Activated naive CD8-positive, alpha-beta T cell (primary cell): ENCODE data around the gene FDX1.

ENCODE experiments used
- H3K27ac Mint-ChIP-seq: one replicate; pipeline ENCODE4 v1.8.0; 2021; ENCODE audit warnings: mixed read lengths
- H3K27me3 Mint-ChIP-seq: one replicate; pipeline ENCODE4 v1.8.0; 2021; ENCODE audit warnings: mixed read lengths
- H3K36me3 Mint-ChIP-seq: one replicate; pipeline ENCODE4 v1.8.0; 2021; ENCODE audit warnings: mixed read lengths
- H3K4me1 Mint-ChIP-seq: one replicate; pipeline ENCODE4 v1.8.0; 2021; ENCODE audit warnings: low read depth, mixed read lengths
- H3K4me3 Mint-ChIP-seq: one replicate; pipeline ENCODE4 v1.8.0; 2021; ENCODE audit warnings: mild to moderate bottlenecking, mixed read lengths
- H3K9me3 Mint-ChIP-seq: one replicate; pipeline ENCODE4 v1.8.0; 2021; ENCODE audit warnings: low read depth, mixed read lengths

The FDX1 gene

DNA sequence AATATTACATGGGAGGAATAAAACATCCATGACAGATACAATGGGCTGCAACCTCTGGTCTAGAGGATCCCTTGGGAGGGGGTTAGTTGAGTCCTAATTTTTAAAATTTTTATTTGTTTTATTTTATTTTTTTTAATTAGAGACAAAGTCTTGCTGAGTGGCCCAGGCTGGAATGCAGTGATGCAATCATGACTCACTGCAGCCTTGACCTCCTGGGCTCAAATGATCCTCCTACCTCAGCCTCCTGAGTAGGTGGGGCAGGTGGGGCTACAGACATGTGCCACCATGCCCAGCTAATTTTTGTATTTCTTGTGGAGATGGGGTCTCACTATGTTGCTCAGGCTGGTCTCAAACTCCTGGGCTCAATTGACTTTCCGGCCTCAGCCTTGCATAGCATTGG, 43.1 kb downstream of the FDX1 start:
- Mint-ChIP-seq H3K9me3 (no peaks in the 10 kb centered on the region), H3K4me3 (no peak overlapping the region), H3K4me1 (no peaks in the 10 kb centered on the region), H3K36me3 (peaks cover 10% of the 10 kb centered on the region), H3K27me3 (no peaks in the 10 kb centered on the region), H3K27ac (no peak overlapping the region)

DNA sequence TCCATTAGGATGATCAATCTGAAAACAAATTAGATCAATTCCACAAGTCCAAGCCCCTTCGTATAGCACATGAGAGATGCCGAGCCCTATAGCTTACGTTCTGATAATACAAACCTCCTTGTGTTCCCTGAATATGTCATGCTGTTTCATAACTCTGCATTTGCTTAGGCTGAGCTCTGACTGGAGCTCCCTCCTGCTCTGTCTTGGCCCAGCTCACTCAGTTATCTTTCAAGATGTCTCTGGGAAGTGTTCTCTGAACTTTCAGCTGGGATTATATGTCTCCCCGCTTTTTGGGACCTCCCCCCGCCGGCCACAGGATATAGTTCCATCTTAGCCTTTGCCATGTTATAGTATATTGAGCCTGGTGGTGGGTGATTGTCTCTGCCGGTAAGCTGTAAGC, 44.0 kb downstream of the FDX1 start:
- Mint-ChIP-seq H3K9me3 (no peaks in the 10 kb centered on the region), H3K4me1 (no peaks in the 10 kb centered on the region), H3K4me3 (no peak overlapping the region), H3K36me3 (peaks cover 7% of the 10 kb centered on the region), H3K27ac (no peak overlapping the region), H3K27me3 (no peaks in the 10 kb centered on the region)

- H3K4me3 Mint-ChIP-seq: no peak overlapping the region
- H3K9me3 Mint-ChIP-seq: no peaks in the 10 kb centered on the region
- peaks cover 4% of the 10 kb centered on the region for H3K36me3 Mint-ChIP-seq
- no peak overlapping the region for H3K27ac Mint-ChIP-seq
- H3K27me3 Mint-ChIP-seq: no peaks in the 10 kb centered on the region
- no peaks in the 10 kb centered on the region for H3K4me1 Mint-ChIP-seq
Observed at GRCh38 chr11:110474578-110474977, 44.8 kb downstream of the FDX1 start.

- Mint-ChIP-seq H3K4me1 (no peaks in the 10 kb centered on the region), H3K36me3 (no peaks in the 10 kb centered on the region), H3K9me3 (no peaks in the 10 kb centered on the region), H3K27me3 (no peaks in the 10 kb centered on the region), H3K4me3 (no peak overlapping the region), H3K27ac (no peak overlapping the region)
Observed at GRCh38 chr11:110475671-110476070, 45.9 kb downstream of the FDX1 start.

DNA sequence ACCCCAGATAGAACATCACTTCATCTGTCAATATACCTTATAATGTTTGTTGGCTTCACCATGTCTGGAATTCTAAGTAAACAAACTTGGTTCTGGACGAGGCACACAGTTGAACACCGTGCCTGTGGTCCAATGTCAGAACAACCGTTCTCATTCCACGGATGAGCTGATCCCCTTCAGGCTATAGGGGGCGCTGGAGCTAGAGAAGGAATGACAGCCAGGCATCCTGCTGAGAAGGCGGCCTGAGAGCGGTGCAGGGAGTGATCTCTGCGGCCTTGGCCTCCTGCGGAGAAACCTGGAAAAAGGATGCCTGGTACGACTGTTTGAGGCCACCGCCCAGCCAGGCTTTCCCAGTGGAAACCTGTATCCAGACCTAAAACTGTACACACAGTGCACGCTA, 48.7 kb downstream of the FDX1 start:
- Mint-ChIP-seq H3K4me1 (no peaks in the 10 kb centered on the region), H3K27me3 (peaks cover 2% of the 10 kb centered on the region), H3K9me3 (no peaks in the 10 kb centered on the region), H3K36me3 (peaks cover 4% of the 10 kb centered on the region), H3K27ac (no peak overlapping the region), H3K4me3 (no peak overlapping the region)

GRCh38 chr11:110479108-110480101, 49.7 kb downstream of the FDX1 start:
- H3K9me3 Mint-ChIP-seq: no peaks in the 10 kb centered on the region
- peaks cover 4% of the 10 kb centered on the region for H3K36me3 Mint-ChIP-seq
- H3K4me1 Mint-ChIP-seq: no peaks in the 10 kb centered on the region
- H3K27me3 Mint-ChIP-seq: peaks cover 2% of the 10 kb centered on the region
- no peak overlapping the region for H3K27ac Mint-ChIP-seq
- H3K4me3 Mint-ChIP-seq: no peak overlapping the region

GRCh38 chr11:110481523-110481922, 51.8 kb downstream of the FDX1 start:
- Mint-ChIP-seq H3K9me3 (no peaks in the 10 kb centered on the region), H3K4me1 (no peaks in the 10 kb centered on the region), H3K27ac (no peak overlapping the region), H3K36me3 (peaks cover 4% of the 10 kb centered on the region), H3K4me3 (no peak overlapping the region), H3K27me3 (peaks cover 2% of the 10 kb centered on the region)

DNA sequence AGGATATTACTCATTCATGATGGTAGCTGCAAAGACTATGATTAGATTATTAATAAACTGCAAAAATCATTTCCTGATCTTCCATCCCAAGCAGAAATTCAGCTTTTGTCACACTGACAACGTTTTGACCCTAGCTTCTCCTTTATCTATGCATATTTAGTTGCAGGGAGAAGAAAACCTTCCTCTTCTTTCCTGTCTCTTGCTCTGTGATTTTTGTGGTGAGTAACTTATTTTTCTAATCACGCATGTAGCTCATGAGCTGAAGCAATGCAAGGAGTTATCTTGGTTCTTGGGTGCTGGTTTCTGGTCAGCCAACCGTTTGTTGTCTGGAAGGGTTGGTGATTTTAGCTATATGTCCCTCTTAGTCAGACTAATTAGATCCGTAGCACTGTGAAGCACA, 56.4 kb downstream of the FDX1 start:
- H3K4me1 Mint-ChIP-seq: no peaks in the 10 kb centered on the region
- no peaks in the 10 kb centered on the region for H3K9me3 Mint-ChIP-seq
- H3K27me3 Mint-ChIP-seq: peaks cover 2% of the 10 kb centered on the region
- peaks cover 4% of the 10 kb centered on the region for H3K36me3 Mint-ChIP-seq
- no peak overlapping the region for H3K27ac Mint-ChIP-seq
- no peak overlapping the region for H3K4me3 Mint-ChIP-seq

GRCh38 chr11:110488446-110488845, 58.7 kb downstream of the FDX1 start:
- Mint-ChIP-seq H3K9me3 (no peaks in the 10 kb centered on the region), H3K27me3 (peaks cover 2% of the 10 kb centered on the region), H3K36me3 (peaks cover 3% of the 10 kb centered on the region), H3K27ac (no peak overlapping the region), H3K4me3 (no peak overlapping the region), H3K4me1 (no peaks in the 10 kb centered on the region)

- no peaks in the 10 kb centered on the region for H3K9me3 Mint-ChIP-seq
- H3K4me3 Mint-ChIP-seq: no peak overlapping the region
- no peak overlapping the region for H3K27ac Mint-ChIP-seq
- H3K27me3 Mint-ChIP-seq: peaks cover 2% of the 10 kb centered on the region
- peaks cover 3% of the 10 kb centered on the region for H3K36me3 Mint-ChIP-seq
- no peaks in the 10 kb centered on the region for H3K4me1 Mint-ChIP-seq
Observed at GRCh38 chr11:110490886-110491285, 61.1 kb downstream of the FDX1 start.

DNA sequence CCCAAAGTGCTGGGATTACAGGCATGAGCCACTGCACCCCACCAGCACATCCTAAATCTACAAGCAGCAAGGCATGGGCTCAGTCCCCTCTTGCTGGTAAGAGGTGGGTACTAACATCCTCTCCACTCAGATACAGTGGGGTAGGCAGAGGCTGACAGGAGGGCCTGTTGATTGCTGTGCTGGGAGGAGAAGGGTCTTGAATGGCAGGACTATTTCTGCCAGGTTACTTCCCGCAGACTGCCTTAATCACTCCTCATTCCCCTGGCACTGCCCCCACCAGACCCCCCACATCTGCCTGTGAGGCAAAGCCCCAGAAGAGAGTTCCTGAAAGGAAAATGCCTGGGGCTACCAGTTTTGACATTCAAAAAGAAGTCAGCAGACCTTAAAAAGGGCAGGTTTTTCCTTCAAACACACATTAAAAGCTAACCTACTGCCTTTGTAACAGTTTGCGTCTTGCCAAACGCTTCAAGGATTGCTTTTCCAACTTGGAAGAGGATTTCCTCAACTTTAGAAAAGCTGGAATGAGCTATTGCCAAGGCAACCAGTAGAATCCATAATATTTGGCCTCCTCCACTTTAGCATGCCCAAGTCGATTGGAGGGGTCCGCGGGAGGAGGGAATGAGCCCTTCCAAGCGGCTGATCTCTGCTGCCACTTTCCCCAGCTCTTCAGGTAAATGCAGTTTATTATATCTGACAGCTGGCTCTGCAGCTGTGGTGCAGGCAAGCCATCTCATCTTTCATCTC, 62.0 kb downstream of the FDX1 start:
- H3K27me3 Mint-ChIP-seq: peaks cover 2% of the 10 kb centered on the region
- peaks cover 3% of the 10 kb centered on the region for H3K36me3 Mint-ChIP-seq
- no peak overlapping the region for H3K27ac Mint-ChIP-seq
- H3K4me3 Mint-ChIP-seq: no peak overlapping the region
- no peaks in the 10 kb centered on the region for H3K9me3 Mint-ChIP-seq
- H3K4me1 Mint-ChIP-seq: no peaks in the 10 kb centered on the region

DNA sequence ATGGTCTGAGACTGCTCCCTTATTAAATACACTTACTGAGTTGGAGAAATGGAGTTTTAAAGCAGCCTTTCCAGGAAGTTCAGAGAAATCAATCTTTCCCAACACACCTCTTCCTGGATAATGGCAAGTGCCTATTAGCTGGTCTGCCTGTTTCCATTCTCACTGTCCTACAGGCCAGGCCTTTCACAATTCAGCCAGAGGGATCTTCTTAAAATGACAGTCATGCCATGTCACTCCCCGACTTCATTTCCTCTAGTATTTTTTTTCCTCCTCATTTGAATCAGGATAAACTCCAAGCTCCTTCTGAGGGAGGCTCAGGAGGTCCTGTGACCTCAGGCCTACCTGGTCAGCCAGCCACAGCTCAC, 62.6 kb downstream of the FDX1 start:
- H3K27ac Mint-ChIP-seq: no peak overlapping the region
- peaks cover 3% of the 10 kb centered on the region for H3K36me3 Mint-ChIP-seq
- H3K4me3 Mint-ChIP-seq: no peak overlapping the region
- H3K27me3 Mint-ChIP-seq: peaks cover 2% of the 10 kb centered on the region
- H3K4me1 Mint-ChIP-seq: no peaks in the 10 kb centered on the region
- no peaks in the 10 kb centered on the region for H3K9me3 Mint-ChIP-seq

GRCh38 chr11:110493346-110493745, 63.6 kb downstream of the FDX1 start:
- Mint-ChIP-seq H3K36me3 (peaks cover 3% of the 10 kb centered on the region), H3K27me3 (peaks cover 2% of the 10 kb centered on the region), H3K4me1 (no peaks in the 10 kb centered on the region), H3K9me3 (no peaks in the 10 kb centered on the region), H3K4me3 (no peak overlapping the region), H3K27ac (no peak overlapping the region)

DNA sequence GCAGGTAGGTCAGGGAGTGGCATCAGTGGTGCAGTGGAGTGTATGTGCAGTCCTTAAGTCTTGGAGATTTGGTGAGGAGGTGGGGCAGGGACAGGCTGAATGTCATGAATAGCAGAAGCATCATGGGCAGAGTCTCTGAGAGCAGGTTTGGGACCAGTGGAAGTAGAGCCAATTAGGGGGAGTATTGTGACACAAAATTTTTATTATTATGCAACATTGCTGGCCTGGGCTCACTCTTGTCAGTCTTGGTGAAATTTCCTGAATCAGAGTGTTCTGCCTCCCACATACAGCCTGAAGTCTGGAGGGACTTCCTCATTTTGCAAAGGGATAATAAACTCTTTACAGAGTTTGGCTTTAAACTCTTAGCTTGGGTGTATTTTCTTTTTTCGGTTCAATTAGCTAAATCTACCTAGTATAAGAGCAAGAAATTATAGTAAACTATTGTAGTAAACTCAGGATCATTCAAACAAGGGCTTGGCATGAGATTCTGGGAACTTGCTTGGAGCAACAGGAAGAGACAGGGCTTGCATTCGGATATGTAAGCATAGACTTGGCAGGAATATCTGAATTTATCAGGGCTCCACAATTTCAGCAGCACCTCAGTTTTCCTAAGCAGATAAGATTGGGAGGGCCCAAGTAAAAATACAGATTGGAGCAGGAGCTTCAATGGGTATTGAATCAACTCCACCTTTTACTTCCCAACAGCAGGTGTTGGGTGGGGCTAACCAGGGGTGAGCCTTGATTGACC, 67.7 kb downstream of the FDX1 start:
- peaks cover 3% of the 10 kb centered on the region for H3K36me3 Mint-ChIP-seq
- no peaks in the 10 kb centered on the region for H3K4me1 Mint-ChIP-seq
- H3K4me3 Mint-ChIP-seq: no peak overlapping the region
- peaks cover 2% of the 10 kb centered on the region for H3K27me3 Mint-ChIP-seq
- no peaks in the 10 kb centered on the region for H3K9me3 Mint-ChIP-seq
- no peak overlapping the region for H3K27ac Mint-ChIP-seq

DNA sequence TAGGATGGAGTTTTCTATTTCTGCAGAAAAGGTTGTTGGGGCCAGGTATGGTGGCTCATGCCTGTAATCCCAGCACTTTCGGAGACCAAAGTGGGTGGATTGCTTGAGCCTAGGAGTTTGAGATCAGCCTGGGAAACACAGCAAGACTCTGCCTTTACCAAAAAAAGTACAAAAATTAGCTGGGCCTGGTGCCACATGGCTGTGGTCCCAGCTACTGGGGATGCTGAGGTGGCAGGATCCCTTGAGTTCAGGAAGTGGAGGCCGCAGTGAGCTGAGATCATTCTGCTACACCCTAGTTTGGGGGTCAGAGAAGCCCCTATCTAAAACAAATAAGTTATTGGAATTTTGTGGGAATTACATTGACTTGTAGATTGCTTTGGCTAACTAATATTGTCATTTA, 71.7 kb downstream of the FDX1 start:
- Mint-ChIP-seq H3K36me3 (no peaks in the 10 kb centered on the region), H3K4me1 (no peaks in the 10 kb centered on the region)

More for the DNA sequence above, 71.7 kb downstream of the FDX1 start:
- Mint-ChIP-seq H3K9me3 (no peaks in the 10 kb centered on the region), H3K27ac (no peak overlapping the region), H3K4me3 (no peak overlapping the region), H3K27me3 (no peaks in the 10 kb centered on the region)
